ENCODE measurements around the gene APOF.

GRCh38 chr12:56408799-56409417 is 46.3 kb upstream of the APOF start:
- TF ChIP-seq CTCF (conservative IDR thresholded peaks at IDR 0.05) (no peak), ZFX (IDR thresholded peaks at IDR 0.05) (no peak)
